ENCODE results near the gene EXOC6B. TPM values are rescaled to one million over a fixed set of nuclear protein-coding genes. Genes with fewer than 3 reads are reported as not detected.

EXOC6B gene
- total RNA-seq, 1 donor from 2014 or later, result 32.4 TPM

DNA sequence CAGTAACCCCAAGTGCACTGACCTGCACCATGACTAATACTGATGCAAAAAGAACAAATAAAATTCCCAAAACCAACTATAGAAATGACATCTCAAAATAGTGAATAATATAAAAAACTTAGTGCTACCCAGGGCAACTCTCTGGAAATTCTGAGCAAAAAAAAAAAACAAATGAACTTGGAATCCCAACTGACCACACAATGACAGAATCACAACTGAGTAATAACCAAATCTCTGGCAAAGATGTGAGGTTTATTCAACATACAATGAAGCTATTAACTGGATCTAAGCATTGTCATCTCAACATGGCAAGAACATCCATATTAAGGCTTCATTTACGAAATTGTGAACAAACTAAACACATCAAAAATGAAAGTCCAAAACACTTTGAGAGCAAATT lies 22.7 kb downstream of the EXOC6B start:
- no peaks in the 10 kb centered on the region for H3K36me3 ChIP-seq
- DNase-seq (ENCODE audit: low spot score in 2 of 2), result no peak
- intact Hi-C loops (cut with DNase I), result no loop called here
- no peak overlapping the region for H3K4me3 ChIP-seq
- TF ChIP-seq, protein P1, sequence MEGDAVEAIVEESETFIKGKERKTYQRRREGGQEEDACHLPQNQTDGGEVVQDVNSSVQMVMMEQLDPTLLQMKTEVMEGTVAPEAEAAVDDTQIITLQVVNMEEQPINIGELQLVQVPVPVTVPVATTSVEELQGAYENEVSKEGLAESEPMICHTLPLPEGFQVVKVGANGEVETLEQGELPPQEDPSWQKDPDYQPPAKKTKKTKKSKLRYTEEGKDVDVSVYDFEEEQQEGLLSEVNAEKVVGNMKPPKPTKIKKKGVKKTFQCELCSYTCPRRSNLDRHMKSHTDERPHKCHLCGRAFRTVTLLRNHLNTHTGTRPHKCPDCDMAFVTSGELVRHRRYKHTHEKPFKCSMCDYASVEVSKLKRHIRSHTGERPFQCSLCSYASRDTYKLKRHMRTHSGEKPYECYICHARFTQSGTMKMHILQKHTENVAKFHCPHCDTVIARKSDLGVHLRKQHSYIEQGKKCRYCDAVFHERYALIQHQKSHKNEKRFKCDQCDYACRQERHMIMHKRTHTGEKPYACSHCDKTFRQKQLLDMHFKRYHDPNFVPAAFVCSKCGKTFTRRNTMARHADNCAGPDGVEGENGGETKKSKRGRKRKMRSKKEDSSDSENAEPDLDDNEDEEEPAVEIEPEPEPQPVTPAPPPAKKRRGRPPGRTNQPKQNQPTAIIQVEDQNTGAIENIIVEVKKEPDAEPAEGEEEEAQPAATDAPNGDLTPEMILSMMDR (IDR thresholded peaks at IDR 0.05), result no peak
- no peaks in the 10 kb centered on the region for H3K27me3 ChIP-seq
- H3K4me1 ChIP-seq, result no peaks in the 10 kb centered on the region
- H3K9me3 ChIP-seq, result no peaks in the 10 kb centered on the region
- H3K27ac ChIP-seq, result no peak overlapping the region

DNA sequence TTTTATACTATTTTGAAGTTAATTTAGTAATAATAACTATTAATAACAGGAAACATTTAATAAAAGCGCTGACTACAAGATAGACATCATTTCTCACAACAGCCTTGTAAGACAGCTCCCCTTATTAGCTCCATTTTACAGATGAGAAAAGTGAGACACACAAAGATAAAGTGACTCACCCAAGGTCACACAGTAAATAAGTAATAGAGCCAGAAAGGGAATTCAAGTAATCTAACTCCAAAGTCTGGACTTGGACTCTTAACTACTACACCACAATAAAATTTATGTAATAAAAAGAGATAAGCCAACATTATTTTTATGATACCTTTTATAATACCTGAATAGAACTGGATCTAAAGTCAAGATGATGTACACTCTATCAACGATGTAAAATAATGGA lies 25.3 kb downstream of the EXOC6B start:
- no peaks in the 10 kb centered on the region for H3K27me3 ChIP-seq
- H3K36me3 ChIP-seq, result no peaks in the 10 kb centered on the region
- no peak overlapping the region for H3K4me3 ChIP-seq
- H3K9me3 ChIP-seq, result no peaks in the 10 kb centered on the region
- intact Hi-C loops (cut with DNase I), result no loop called here
- TF ChIP-seq, protein P1 (IDR thresholded peaks at IDR 0.05), result no peak
- no peak for DNase-seq (ENCODE audit: low spot score in 2 of 2)
- no peaks in the 10 kb centered on the region for H3K4me1 ChIP-seq
- H3K27ac ChIP-seq, result no peak overlapping the region

DNA sequence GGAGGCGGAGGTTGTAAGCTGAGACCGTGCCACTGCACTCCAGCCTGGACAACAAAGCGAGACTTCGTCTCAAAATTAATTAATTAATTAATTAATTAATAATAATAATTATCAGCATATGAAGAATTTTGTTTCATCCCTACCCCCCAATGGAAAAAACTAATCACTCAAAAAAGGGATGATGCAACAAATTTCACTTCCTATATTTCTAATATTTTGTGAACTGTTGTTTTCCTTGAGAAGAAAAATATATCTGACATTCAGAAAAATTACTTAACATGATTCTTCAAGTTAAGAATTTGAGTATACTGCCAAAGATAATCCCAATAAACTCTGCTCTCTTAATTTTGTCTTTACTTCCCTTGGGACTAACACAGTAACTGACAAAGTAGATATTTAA lies 28.1 kb downstream of the EXOC6B start:
- H3K4me1 ChIP-seq, result no peaks in the 10 kb centered on the region
- intact Hi-C loops (cut with DNase I), result no loop called here
- no peaks in the 10 kb centered on the region for H3K27me3 ChIP-seq
- TF ChIP-seq, protein P1 (IDR thresholded peaks at IDR 0.05), result no peak
- H3K4me3 ChIP-seq, result no peak overlapping the region
- no peak overlapping the region for H3K27ac ChIP-seq
- H3K36me3 ChIP-seq, result no peaks in the 10 kb centered on the region
- no peaks in the 10 kb centered on the region for H3K9me3 ChIP-seq
- DNase-seq (ENCODE audit: low spot score in 2 of 2), result no peak

DNA sequence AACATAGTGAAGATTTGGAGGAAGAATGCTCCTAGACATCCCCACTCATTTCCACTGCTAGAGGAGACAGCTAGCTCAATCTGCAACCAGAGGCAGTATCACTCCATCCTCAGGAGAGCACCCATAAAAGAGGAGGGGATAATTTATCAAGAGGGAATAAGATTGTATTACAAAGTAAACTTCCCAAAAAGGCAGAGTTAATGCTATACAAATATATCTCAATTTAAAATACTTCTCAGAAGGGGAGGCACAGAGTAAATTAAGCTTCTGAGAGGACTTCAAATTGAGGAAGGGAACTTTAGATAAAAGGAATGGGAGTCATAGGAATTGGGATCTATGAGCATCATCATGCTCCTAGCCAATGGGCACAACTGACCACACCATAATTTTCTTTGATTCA lies 29.1 kb downstream of the EXOC6B start:
- Histone ChIP-seq H3K36me3 (no peaks in the 10 kb centered on the region), H3K9me3 (no peaks in the 10 kb centered on the region), H3K27ac (no peak overlapping the region), H3K4me3 (no peak overlapping the region), H3K27me3 (no peaks in the 10 kb centered on the region), H3K4me1 (no peaks in the 10 kb centered on the region)
- no peak for DNase-seq (ENCODE audit: low spot score in 2 of 2)
- intact Hi-C loops (cut with DNase I), result no loop called here
- TF ChIP-seq, protein P1 (IDR thresholded peaks at IDR 0.05), result no peak

DNA sequence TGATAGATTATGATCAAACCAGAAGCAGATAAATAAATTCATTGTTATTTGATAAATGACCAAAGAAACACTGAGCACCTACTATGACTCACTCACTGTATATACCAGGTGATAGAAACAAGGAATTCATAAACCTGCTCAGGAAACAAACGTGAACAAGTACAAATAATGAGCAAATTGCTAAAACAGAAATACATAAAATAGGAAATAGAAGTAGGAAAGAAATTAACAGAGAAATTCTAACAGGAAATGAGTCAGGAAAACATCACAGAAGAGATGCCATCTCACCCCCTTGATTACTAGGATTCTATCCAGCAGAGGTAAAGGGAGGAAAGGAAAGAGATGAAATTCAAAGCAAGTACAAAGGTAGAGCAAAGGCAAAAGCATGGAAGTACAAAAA lies 31.3 kb downstream of the EXOC6B start:
- H3K9me3 ChIP-seq, result no peaks in the 10 kb centered on the region
- H3K4me3 ChIP-seq, result no peak overlapping the region
- no peaks in the 10 kb centered on the region for H3K36me3 ChIP-seq
- H3K27ac ChIP-seq, result no peak overlapping the region
- TF ChIP-seq, protein P1 (IDR thresholded peaks at IDR 0.05), result no peak
- no peaks in the 10 kb centered on the region for H3K4me1 ChIP-seq
- intact Hi-C loops (cut with DNase I), result no loop called here
- no peaks in the 10 kb centered on the region for H3K27me3 ChIP-seq
- DNase-seq (ENCODE audit: low spot score in 2 of 2), result no peak

DNA sequence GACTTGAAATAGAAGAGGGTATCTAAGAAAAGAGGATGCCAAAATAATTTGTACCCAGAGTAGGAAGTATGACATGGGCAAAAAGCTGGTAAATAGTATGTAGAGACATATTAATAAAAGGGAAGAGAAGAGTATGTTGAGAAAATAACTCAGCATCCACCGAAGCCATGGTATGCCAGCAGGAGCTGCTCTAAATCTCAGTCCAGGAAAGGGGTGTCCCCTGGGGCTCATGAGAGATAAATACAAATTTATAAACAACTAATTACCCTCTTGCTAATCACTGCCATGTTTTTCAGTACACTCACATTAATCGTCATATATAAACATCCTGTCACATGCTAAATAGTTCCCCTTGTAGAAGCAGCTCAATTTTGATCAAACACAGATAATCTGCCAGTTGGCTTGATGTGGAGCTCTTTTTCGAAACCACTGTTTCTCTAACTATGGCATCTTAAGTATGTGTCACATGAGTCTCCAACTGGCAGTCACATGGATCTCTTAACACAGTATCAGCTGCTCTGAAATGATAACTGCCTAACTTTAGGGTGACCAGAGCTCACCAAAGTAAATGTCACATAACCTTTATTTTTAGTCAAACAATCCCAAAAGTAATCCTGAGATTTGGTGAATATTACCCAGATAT lies 31.9 kb downstream of the EXOC6B start:
- DNase-seq (ENCODE audit: low spot score in 2 of 2), result no peak
- intact Hi-C loops (cut with DNase I), result no loop called here
- TF ChIP-seq, protein P1 (IDR thresholded peaks at IDR 0.05), result no peak

More for the DNA sequence above, 31.9 kb downstream of the EXOC6B start:
- no peaks in the 10 kb centered on the region for H3K36me3 ChIP-seq
- H3K27ac ChIP-seq, result no peak overlapping the region
- H3K9me3 ChIP-seq, result no peaks in the 10 kb centered on the region
- H3K4me1 ChIP-seq, result no peaks in the 10 kb centered on the region
- H3K4me3 ChIP-seq, result no peak overlapping the region
- no peaks in the 10 kb centered on the region for H3K27me3 ChIP-seq
